HG03439 (cell line): ENCODE results near the gene QDPR.

Experiments used
- ATAC-seq: cut with Tn5 transposase; IDR thresholded peaks from one replicate; pipeline ENCODE4 v1.9.1; 2021; ENCODE audit warnings: mild to moderate bottlenecking, moderate library complexity; ENCODE audit not compliant: unreplicated experiment

Gene QDPR

DNA sequence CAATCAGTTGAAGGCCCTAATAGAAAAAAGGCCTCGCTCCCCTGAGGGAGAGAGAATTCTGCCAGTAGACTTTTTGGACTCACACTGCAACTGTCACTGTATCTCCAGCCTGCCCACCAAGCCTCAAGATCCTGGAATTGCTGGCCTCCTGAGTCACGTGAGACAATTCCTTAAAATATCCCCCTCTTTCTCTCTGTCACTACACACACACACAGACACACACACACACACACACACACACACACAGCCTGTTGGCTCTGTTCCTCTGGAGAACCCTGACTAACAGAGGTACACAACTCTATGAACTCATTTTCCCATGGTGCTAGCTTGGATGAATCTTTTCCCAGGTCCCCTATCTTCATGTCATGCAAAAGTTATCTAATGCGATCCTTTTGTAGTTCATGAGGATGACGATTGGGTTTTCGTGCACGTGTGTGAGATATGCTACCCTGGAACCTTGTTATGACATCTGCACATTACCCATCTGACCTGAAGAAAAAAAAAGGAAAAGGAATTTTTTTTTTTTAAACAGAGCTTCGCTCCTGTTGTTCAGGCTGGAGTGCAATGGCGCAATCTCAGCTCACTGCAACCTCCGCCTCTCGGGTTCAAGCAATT lies 16.8 kb upstream of the QDPR start:
- no peak for ATAC-seq

DNA sequence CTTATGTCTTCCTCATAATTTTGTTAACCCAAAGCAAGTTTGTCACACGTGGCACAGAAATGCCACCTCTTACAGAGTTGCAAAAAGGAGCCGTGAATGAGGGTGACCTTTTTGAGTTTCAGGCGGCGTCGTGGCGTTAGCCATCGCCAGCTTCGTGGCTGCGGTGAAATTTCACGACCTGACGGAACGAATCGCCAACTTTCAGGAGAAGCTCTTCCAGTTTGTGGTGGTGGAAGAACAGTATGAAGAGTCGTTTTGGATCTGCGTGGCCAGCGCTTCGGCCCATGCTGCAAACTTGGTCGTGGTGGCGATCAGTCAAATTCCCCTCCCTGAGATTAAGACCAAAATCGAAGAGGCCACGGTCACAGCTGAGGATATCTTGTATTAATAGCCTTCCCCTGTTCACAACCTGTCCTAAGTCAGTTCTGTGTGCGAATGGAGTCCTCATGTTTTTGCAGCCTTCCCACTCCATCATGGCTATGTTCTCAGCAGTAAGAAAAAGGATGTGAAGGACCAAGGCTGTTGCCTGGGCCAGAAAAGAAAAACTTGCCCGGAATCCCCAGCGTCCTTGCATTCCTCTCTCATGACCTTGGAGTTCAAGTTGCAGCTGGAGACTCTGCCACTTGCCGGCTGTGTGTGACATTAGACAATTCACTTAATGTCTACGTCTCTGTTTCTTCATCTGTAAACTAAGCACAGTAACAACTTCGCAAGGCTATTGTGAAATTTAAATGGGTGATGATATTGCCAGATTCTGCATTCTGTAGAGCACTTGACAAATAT lies 15.0 kb upstream of the QDPR start:
- no peak for ATAC-seq

DNA sequence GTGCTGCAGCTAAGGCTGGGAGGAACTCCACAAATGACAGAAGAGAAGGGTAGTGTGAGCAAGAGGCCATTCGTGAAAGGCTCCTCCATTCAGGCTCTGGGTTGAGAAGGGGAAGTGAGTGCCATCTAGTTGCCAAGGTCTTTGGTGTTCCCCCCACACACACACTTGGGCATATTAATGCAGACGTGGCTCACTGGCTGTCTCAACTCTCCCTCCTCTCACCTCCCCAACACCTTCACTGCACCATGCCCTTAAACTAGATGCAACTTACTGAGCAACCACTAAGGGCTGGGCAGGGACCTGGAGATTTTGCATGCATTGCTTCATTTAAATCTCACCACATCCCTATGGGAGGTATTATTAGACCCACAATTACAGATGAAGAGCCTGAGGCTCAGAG lies 11.8 kb upstream of the QDPR start:
- ATAC-seq = no peak

- ATAC-seq = no peak
These were observed 9.7 kb upstream of the QDPR start for GRCh38 chr4:17521595-17521994.

DNA sequence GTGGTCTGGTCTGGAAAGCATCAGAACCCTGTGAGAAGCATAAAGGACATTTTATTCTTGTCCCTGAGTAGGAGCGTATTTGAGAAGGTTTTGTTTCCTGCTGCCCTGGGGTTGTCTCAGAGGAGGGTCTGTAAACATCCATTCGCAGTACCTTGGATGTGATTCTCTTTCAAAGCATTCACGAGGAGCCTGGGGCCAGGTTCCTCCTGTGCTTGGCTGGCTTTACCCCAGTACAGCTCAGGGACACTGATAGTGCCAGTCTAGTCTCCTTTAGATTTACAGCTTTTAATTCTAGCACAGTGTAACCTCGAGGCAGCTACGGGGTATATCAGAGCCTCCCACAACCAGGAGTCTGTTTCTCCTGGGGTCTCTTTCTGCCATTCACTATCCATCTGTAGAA lies 5.8 kb upstream of the QDPR start:
- no peak for ATAC-seq

DNA sequence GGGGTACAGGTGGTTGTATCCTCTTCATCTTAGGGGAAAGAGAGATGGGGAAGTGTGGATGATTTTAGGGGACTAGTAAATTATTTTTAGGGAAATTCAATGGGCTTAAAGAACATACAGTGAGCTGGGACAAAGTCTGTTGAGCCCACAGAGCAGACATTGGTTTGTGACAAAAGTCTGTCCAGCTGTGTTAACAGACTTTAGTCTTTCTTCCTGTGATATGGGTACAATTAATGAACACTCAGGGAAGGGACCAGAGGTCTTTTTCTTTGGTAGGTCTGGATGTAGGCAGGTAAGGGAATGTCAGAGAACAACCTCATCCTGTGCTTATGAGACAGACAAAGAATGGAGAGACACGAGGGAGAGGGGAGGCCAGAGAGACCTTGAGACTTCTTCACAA lies 5.1 kb upstream of the QDPR start:
- no peak for ATAC-seq

- ATAC-seq = no peak
These were observed 3.8 kb upstream of the QDPR start for GRCh38 chr4:17515445-17516407.

DNA sequence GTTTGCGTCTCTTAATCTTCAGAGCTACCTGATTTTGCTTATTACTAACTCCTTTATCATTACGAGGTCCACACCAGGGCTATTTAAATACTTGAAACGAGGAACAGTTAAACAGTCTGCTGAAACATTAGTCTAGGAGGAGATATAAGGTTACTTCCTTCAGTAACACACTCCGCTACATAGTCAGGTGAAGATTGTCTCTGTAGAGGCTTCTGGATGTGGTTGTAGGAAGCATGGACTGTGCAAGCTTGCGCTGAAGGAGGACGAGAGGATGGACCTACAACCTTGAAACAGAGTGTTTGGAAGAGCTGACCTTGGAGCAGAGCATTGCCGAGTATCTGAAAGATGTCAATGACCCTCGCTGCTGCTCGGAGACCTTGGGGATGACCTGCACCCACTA lies 3.0 kb upstream of the QDPR start, which contains the start of gene CLRN2:
Gene CLRN2, plus strand, starts transcription at position 301 of the 400 bp plus-strand sequence. CDS start 102 bp downstream, outside the sequence.
- ATAC-seq = no peak

GRCh38 chr4:17512973-17513665 lies 1.2 kb upstream of the QDPR start:
- no peak for ATAC-seq

- peak; percentile 46 for ATAC-seq
These were observed 361 bp downstream of the QDPR start for GRCh38 chr4:17511509-17511949.

GRCh38 chr4:17511051-17511450 lies 839 bp downstream of the QDPR start:
- no peak for ATAC-seq

- ATAC-seq = no peak
These were observed 1.3 kb downstream of the QDPR start for GRCh38 chr4:17510582-17510981.

- ATAC-seq = no peak
These were observed 7.8 kb downstream of the QDPR start for GRCh38 chr4:17504081-17504480.

DNA sequence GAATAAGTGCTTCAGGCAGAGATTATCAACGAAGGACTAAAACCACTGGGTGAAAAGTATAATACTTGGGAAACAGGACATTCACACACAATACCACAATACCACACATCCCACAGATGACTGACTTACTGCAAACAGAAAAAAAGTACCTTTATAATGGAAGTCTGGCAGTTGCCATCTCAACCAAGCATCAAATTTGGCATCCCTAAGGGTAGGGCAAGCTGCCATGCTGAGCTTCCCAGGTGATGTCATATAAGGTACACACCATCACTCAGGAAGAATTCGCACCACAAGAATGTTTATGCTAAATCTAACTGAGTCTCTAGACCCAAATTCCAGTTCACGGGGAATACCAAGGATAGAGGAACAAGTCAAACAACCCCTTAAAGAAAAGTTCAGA lies 9.1 kb downstream of the QDPR start:
- no peak for ATAC-seq

DNA sequence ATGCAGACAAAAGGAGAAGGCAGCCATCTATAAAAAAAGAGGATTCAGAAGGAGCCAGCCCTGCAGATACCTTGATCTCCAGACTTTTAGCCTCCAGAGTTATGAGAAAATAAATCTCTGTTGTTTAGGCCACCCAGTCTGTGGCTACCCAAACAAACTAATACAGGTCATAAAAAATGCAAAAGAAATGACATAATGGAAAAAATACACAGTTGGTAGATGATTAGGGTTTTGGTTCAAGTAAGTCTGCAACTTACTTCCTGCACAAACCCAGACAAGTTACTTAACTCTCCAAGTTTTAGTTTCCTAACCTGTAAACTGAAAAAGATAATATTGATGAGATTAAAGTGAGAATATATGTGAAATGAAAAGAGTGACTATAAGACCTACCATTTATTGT lies 11.3 kb downstream of the QDPR start:
- ATAC-seq = no peak

- no peak for ATAC-seq
These were observed 13.9 kb downstream of the QDPR start for GRCh38 chr4:17497890-17498523.

GRCh38 chr4:17494258-17495190 lies 17.4 kb downstream of the QDPR start:
- ATAC-seq = no peak

- no peak for ATAC-seq
These were observed 18.3 kb downstream of the QDPR start for GRCh38 chr4:17493619-17494018.

DNA sequence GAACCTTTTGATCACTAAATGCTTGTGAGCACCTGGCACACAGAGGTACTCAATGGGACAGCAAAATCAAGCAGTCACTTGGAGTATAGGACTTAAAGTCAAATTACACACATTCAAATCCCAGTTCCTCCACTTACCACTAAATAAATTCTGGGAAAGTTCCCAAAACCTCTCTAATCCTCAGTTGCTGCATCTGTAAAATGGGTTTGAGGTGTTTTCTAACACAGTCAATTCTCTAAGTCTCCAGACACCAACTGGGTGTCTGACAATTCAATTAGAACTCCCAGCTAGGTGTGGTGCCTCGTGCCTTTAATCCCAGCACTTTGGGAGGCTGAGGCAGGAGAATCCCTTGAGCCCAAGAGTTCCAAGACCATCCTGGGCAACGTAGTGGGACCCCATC lies 19.0 kb downstream of the QDPR start:
- ATAC-seq = no peak
